ENCODE results near the gene CPXM2. TPM values are rescaled to one million over a fixed set of nuclear protein-coding genes. Genes with fewer than 3 reads are reported as not detected.

Gene CPXM2
- total and polyA plus RNA-seq, 2 donors (not counting 1 experiment from before 2014, with no cell fraction given) = 3.1 to 48.1 TPM

DNA sequence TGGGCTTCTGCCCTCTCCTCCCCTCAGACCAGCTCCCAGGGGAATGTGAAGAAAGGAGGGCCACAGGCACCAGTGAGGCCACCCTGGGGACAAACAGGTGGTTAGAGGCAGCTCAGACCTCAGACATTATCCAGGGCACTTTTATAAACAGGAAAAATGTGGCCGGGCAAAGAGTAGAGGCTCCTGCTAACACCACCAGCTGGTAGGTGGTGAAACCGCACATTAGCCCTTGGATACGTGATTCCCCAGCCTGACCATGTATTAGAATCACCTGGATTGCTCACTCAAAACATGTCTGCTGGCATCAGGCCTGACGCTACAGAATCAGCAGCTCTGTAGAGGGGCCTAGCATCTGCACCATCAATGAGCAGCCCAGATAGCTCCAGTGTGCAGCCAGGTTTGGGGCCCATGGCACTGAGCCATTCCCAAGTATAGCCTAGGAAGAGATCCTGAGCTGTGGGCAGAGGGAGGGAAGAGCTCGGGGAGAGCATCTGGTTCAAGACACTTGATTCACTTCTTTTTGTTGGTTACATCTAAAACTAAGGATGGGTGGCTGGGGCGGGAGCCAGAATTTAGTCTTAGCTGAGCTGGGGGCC lies 188.3 kb downstream of the CPXM2 start:
- Histone ChIP-seq H3K27ac (ENCODE audit: insufficient read depth, low read length) (no peak overlapping the region), H3K36me3 (ENCODE audit: control insufficient read depth, insufficient read depth, low read length) (no peaks in the 10 kb centered on the region), H3K9ac (ENCODE audit: insufficient read depth, low read length) (no peak overlapping the region), H3K4me3 (replicated peaks in 1 of 4; ENCODE audit: control extremely low read depth in 1 of 4, insufficient read depth in 1 of 4, low read depth in 3 of 4, low read length in 4 of 4) (no peak overlapping the region), H3K79me2 (ENCODE audit: control insufficient read depth, insufficient read depth, low read length) (no peaks in the 10 kb centered on the region), H2AFZ (ENCODE audit: low read length) (no peak overlapping the region), H3K4me1 (ENCODE audit: control insufficient read depth, extremely low read depth, insufficient read depth, low read length) (no peaks in the 10 kb centered on the region), H3K9me3 (ENCODE audit: control insufficient read depth, insufficient read depth, low read depth, low read length) (no peaks in the 10 kb centered on the region), H3K4me2 (ENCODE audit: extremely low read depth, insufficient read depth, low read length) (no peak overlapping the region), H4K20me1 (ENCODE audit: control insufficient read depth, extremely low read depth, insufficient read depth, low read length) (no peaks in the 10 kb centered on the region), H3K27me3 (ENCODE audit: control insufficient read depth, insufficient read depth, low read length) (no peaks in the 10 kb centered on the region)
- no peak for TF ChIP-seq EZH2 (IDR thresholded peaks at IDR 0.05; ENCODE audit: low read length, missing control alignments)
- DNase-seq (ENCODE audit: low read depth in 2 of 2) = no peak

Other genes with a start within 250 kb of the CPXM2 start
- gene GPR26, start 225.5 kb downstream of the CPXM2 start, total RNA-seq = not detected in 2 replicates
- not detected in 2 replicates for gene GPR26, start 225.5 kb downstream of the CPXM2 start, polyA plus RNA-seq
- gene CHST15, start 201.8 kb upstream of the CPXM2 start, total RNA-seq = 7.9 and 8.2 TPM in 2 replicates
- 5.0 and 11.7 TPM in 2 replicates for gene CHST15, start 201.8 kb upstream of the CPXM2 start, polyA plus RNA-seq